Osteocyte (in vitro differentiated cells): Measurements from ENCODE around the gene REM2. TPM values are rescaled to one million over a fixed set of nuclear protein-coding genes. Genes with fewer than 3 reads are reported as not detected.

Experiments
- DNase-seq: peaks from one replicate; pipeline ENCODE4 v3.0.0; 2021; ENCODE audit warnings: mixed read lengths; ENCODE audit not compliant: unreplicated experiment; ENCODE audit errors: extremely low spot score
- H3K27ac Mint-ChIP-seq: one replicate; pipeline ENCODE4 v1.8.0; 2021; ENCODE audit warnings: mild to moderate bottlenecking, mixed read lengths; ENCODE audit not compliant: unreplicated experiment
- H3K27me3 Mint-ChIP-seq: one replicate; pipeline ENCODE4 v1.8.0; 2021; ENCODE audit warnings: mixed read lengths; ENCODE audit not compliant: unreplicated experiment
- H3K36me3 Mint-ChIP-seq: one replicate; pipeline ENCODE4 v1.8.0; 2021; ENCODE audit warnings: mixed read lengths; ENCODE audit not compliant: unreplicated experiment
- H3K4me1 Mint-ChIP-seq: one replicate; pipeline ENCODE4 v1.8.0; 2021; ENCODE audit warnings: mixed read lengths; ENCODE audit not compliant: unreplicated experiment
- H3K4me3 Mint-ChIP-seq: one replicate; pipeline ENCODE4 v1.8.0; 2021; ENCODE audit warnings: mild to moderate bottlenecking, moderate library complexity, mixed read lengths; ENCODE audit not compliant: unreplicated experiment
- H3K9me3 Mint-ChIP-seq: one replicate; pipeline ENCODE4 v1.8.0; 2021; ENCODE audit warnings: mixed read lengths; ENCODE audit not compliant: unreplicated experiment
- total RNA-seq: library from RNA; stranded (reverse); gene quantifications from 2 replicates; pipeline ENCODE4 v1.2.1, GENCODE V29; 2021
- TF ChIP-seq, protein P1 (sequence below): fragments of 200-600 bp; sonication (generic); IDR thresholded peaks from 2 replicates; pipeline ENCODE4 v1.5.0; 2021; ENCODE audit warnings: antibody characterized with exemption, mild to moderate bottlenecking, moderate library complexity

The REM2 gene
- total RNA-seq, 1 donor from 2014 or later: 0.35 TPM

DNA sequence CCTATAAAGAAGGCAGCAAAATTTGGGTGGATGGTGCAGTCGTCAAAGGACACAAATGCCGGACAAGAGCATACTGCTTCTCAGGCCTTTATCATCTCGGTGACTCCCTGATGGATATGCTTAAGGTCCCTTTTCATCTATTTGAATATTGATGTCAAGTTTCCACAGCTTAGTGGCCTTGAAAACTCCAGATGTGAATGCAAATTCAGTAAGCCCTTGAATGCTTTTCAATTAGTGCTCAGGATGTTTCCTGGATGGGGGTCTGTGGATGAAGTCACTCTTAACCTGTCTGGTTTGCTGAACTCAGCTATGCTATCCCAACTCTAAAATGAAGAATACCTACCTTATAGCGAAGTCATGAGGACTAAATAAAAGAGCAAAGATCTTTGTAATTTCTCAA is 10.7 kb downstream of the REM2 start:
- H3K36me3 Mint-ChIP-seq: peaks cover 2% of the 10 kb centered on the region
- no peaks in the 10 kb centered on the region for H3K9me3 Mint-ChIP-seq
- no peak overlapping the region for H3K27ac Mint-ChIP-seq
- DNase-seq: no peak
- H3K4me3 Mint-ChIP-seq: no peak overlapping the region
- TF ChIP-seq, protein P1, sequence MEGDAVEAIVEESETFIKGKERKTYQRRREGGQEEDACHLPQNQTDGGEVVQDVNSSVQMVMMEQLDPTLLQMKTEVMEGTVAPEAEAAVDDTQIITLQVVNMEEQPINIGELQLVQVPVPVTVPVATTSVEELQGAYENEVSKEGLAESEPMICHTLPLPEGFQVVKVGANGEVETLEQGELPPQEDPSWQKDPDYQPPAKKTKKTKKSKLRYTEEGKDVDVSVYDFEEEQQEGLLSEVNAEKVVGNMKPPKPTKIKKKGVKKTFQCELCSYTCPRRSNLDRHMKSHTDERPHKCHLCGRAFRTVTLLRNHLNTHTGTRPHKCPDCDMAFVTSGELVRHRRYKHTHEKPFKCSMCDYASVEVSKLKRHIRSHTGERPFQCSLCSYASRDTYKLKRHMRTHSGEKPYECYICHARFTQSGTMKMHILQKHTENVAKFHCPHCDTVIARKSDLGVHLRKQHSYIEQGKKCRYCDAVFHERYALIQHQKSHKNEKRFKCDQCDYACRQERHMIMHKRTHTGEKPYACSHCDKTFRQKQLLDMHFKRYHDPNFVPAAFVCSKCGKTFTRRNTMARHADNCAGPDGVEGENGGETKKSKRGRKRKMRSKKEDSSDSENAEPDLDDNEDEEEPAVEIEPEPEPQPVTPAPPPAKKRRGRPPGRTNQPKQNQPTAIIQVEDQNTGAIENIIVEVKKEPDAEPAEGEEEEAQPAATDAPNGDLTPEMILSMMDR: no peak
- H3K4me1 Mint-ChIP-seq: peaks cover 9% of the 10 kb centered on the region
- H3K27me3 Mint-ChIP-seq: no peaks in the 10 kb centered on the region

DNA sequence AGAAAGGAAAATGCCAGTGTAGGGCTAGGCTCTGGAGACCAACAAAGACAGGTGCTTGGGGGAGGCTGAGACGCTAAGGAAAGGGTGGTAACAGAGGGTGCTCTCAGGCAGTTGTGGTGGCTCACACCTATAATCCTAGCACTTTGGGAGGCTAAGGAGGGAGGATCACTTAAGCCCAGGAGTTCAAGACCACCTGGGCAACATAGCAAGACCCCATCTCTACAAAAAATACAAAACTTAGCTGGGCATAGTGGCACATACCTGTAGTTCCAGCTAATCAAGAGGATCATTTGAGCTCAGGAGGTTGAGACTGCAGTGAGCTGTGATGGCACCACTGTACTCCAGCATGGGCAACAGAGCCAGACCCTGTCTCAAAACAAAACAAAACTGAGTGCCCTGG is 12.4 kb downstream of the REM2 start:
- TF ChIP-seq, protein P1: no peak
- H3K27me3 Mint-ChIP-seq: no peaks in the 10 kb centered on the region
- H3K4me3 Mint-ChIP-seq: no peak overlapping the region
- no peak for DNase-seq
- H3K4me1 Mint-ChIP-seq: peaks cover 13% of the 10 kb centered on the region
- no peak overlapping the region for H3K27ac Mint-ChIP-seq
- no peaks in the 10 kb centered on the region for H3K9me3 Mint-ChIP-seq
- H3K36me3 Mint-ChIP-seq: peaks cover 4% of the 10 kb centered on the region

DNA sequence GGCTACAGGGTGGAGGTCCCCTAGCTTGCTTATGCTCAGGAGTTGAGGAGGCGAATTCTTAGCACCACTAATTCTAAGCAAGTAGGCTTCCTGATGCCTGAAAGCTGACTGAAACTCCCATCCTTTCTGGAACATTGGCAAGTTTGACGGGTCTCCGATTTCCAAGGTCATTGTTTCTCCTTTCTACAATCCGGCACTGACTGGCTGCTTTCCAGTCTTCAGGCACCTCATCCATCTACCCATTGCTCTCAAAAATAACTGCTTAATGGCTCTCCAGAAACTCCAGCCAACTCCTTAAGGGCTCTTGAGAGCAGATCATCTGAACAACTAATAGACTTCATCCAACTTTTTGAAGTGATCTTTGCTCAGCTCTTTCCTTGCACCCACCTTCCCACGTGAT is 13.3 kb downstream of the REM2 start:
- no peak overlapping the region for H3K4me3 Mint-ChIP-seq
- TF ChIP-seq, protein P1: no peak
- H3K27ac Mint-ChIP-seq: no peak overlapping the region
- no peaks in the 10 kb centered on the region for H3K27me3 Mint-ChIP-seq
- H3K9me3 Mint-ChIP-seq: no peaks in the 10 kb centered on the region
- H3K36me3 Mint-ChIP-seq: peaks cover 8% of the 10 kb centered on the region
- H3K4me1 Mint-ChIP-seq: peaks cover 13% of the 10 kb centered on the region
- DNase-seq: no peak

DNA sequence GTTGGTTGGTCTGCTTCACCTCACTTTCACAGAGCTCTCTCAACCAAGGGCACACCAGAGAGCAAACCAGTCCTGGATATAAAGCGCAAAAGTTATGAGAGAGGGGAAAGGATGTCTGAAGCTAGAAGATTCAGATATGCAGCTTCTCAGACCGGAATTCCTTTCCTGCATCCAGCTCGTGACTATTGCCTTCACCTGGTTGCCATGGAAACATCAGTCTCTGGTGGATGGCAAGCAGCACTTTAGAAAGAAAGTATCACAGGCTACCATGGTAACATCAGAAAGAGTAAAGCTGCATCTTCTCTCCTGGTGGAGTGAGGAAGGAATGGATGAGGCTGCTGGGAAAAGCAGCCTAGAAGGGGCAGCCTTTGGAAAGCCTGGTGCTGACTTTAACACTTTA is 13.7 kb downstream of the REM2 start:
- Mint-ChIP-seq H3K4me3 (no peak overlapping the region), H3K36me3 (peaks cover 10% of the 10 kb centered on the region), H3K4me1 (peaks cover 13% of the 10 kb centered on the region), H3K27me3 (no peaks in the 10 kb centered on the region), H3K27ac (no peak overlapping the region), H3K9me3 (no peaks in the 10 kb centered on the region)
- TF ChIP-seq, protein P1: no peak
- no peak for DNase-seq

DNA sequence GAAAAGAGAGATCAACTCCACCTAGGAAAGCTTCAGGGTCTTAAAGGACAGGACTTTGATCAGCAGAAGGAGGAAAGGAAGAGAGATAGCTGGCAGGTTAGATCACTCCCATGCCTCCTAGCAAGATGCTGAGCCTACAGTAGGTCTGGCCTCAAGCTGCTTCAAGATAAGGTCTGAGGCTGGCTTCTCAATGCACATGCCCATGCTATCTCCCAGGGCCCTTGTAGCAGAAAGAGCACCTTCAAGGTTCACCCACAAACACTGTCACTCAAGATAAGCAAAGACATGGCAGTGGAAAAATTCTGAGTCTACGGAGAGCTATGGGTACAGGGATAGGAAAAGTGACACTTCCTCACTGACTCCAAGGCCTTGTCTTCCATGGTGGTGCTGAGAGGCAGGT is 14.3 kb downstream of the REM2 start:
- H3K27ac Mint-ChIP-seq: no peak overlapping the region
- H3K4me1 Mint-ChIP-seq: peaks cover 13% of the 10 kb centered on the region
- no peak overlapping the region for H3K4me3 Mint-ChIP-seq
- no peaks in the 10 kb centered on the region for H3K9me3 Mint-ChIP-seq
- no peaks in the 10 kb centered on the region for H3K27me3 Mint-ChIP-seq
- TF ChIP-seq, protein P1: no peak
- peaks cover 12% of the 10 kb centered on the region for H3K36me3 Mint-ChIP-seq
- no peak for DNase-seq
